AG09309 (cell line): ENCODE measurements around the gene B4GALT5.

ENCODE experiments used
- DNase-seq: peaks from one replicate; pipeline ENCODE4 v3.0.0-alpha.2; 2010; ENCODE audit warnings: low read depth
- H3K4me3 ChIP-seq: 2 replicates; pipeline ENCODE4 v1.5.1; 2011; ENCODE audit warnings: mild to moderate bottlenecking, low read depth, low read length, moderate library complexity; ENCODE audit not compliant: control insufficient read depth
- TF ChIP-seq, protein P1 (sequence below): IDR thresholded peaks from 2 replicates; pipeline ENCODE4 v1.5.1; 2011; ENCODE audit warnings: mild to moderate bottlenecking, low read depth, low read length, inconsistent platforms; ENCODE audit not compliant: insufficient read depth, control insufficient read depth; ENCODE audit errors: missing control alignments

The B4GALT5 gene

DNA sequence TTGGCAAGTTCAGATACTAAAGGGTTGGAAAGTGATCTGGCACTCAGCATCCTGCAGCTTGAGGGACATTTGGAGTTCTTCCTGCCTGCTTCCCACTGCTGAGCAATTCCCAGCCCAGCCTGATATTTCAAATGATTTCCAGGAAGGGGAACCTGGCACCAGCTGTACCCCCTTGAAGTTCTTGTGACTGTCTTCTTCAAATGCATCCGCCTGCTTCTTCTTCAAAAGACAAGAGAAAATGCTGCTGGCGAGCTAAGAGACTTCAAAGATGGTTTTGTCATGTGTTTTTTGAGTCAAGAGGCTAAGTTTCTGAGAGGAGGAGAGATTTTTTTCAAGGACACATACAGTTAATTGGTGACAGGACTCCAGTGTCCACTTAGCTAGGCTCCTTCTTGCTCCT lies 42.6 kb upstream of the B4GALT5 start:
- H3K4me3 ChIP-seq, result no peak overlapping the region
- DNase-seq, result no peak
- TF ChIP-seq, protein P1, sequence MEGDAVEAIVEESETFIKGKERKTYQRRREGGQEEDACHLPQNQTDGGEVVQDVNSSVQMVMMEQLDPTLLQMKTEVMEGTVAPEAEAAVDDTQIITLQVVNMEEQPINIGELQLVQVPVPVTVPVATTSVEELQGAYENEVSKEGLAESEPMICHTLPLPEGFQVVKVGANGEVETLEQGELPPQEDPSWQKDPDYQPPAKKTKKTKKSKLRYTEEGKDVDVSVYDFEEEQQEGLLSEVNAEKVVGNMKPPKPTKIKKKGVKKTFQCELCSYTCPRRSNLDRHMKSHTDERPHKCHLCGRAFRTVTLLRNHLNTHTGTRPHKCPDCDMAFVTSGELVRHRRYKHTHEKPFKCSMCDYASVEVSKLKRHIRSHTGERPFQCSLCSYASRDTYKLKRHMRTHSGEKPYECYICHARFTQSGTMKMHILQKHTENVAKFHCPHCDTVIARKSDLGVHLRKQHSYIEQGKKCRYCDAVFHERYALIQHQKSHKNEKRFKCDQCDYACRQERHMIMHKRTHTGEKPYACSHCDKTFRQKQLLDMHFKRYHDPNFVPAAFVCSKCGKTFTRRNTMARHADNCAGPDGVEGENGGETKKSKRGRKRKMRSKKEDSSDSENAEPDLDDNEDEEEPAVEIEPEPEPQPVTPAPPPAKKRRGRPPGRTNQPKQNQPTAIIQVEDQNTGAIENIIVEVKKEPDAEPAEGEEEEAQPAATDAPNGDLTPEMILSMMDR, result no peak

DNA sequence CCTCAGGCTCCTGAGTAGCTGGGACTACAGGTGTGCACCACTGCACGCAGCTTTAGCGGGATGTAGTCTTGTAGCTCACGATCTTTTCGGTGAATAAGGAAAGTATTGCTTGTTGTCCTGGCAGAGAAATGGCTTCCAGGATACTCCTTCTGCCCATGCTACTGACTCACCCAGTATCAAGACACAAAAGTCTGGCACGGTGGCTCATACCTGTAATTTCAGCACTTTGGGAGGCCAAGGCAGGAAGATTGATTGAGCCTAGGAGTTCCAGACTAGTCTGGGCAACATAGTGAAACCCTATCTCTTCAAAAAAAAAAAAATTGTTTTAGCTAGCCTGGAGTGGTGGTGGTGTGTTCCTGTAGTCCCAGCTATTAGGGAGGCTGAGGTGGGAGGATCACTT lies 40.9 kb upstream of the B4GALT5 start:
- H3K4me3 ChIP-seq, result no peak overlapping the region
- DNase-seq, result no peak
- TF ChIP-seq, protein P1, result no peak

DNA sequence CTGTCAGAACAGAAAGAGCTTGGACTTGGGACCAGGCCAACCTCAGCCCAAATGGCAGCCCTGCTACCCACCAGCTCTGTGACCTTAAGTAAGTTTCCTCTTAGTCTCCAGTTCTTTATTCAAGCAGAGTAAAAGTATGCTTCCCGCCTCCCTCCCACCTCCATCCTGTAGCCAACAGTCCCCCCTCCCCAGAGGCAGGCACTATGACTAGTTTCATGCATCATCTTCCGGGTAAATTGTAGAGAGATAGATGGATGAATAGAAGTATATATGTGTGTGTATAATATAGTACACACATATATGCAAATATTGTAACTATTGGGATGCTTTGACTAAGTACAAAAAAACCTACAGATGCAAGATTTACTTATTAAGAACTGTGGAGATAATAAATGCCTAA lies 39.5 kb upstream of the B4GALT5 start:
- DNase-seq, result no peak
- H3K4me3 ChIP-seq, result no peak overlapping the region
- TF ChIP-seq, protein P1, result no peak

DNA sequence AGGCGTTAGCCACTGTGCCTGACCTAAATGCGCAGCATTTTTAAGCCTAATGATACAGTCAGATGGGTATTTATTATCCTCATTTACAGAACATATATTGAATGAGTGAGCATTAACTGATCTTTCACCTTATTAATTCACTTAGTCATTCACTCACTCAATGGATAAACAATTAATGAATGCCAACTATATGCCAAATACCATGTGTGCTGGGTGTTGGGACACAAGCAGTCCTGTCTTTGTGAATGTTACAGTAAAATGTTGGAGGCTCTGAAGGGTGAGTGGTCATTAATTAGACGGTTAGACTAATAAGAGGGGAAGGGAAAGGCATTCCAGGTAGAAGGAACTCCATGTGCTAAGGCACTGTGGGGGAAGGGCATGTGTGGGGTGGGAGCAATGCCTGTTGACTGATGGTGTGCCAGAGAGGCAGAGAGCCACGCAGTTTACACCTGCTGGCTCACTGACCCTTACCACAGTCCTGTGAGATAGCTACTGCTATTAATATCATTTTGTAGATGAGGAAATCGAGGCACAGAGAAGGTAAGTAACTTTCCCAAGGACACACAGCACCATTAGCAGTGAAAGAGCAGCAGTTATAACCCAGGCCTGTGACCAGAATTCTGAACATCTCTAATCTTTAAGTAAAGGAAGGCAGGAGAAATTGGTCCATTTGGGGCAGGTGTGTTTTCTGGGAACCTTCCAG lies 38.7 kb upstream of the B4GALT5 start:
- no peak overlapping the region for H3K4me3 ChIP-seq
- TF ChIP-seq, protein P1, result no peak
- no peak for DNase-seq

DNA sequence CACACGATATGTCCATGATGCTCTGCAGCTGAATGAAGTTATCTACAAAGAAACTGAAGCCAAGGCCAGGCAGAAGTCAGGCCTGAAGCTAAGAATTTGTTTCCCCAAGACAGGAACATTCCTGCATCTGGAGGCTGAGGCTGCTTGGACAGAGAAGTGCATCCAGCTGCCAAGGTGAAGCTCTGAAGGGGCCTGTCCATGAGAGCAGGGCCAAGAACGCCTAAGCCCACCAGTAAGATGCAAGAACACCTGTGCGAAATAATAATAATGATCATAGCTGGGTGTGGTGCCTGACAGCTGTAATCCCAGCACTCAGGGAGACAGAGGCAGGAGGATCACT lies 37.7 kb upstream of the B4GALT5 start:
- TF ChIP-seq, protein P1, result no peak
- no peak for DNase-seq
- no peak overlapping the region for H3K4me3 ChIP-seq

DNA sequence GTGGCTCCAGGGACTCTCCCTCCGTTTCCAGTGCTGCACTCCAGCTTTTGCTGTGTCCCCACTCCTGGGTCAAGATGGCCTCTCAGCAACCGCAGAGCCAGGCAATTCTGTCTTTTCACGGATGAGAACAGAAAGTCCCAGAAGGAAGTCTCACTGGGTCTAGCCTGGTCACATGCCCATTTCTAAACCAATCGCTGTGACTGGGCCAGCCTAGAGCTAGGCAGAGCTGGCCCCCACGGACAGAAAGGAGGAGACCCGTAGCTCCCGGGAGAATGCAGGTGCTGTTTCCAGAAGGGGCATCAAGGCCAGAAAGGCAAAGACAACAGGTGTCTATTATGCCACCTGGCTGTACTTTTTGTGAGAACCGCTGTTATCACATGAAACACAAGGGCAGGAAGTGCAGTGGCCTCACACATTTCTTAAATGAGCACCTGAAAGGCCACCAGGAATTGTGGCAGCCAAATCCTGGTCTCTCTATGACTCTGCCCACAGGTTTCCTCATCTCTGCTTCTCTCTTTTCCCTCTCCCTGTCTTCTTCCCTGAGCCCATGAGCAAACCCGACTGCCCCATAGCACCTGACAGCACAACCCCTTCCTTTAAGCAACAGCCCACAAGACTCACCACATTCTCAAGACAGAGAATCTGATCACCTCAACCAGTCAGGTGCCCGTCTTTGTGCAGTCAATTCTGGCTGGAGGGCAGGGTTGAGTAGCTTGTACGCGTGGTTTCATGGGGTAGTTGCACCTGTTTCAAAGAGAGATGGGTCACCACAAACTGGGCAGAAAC lies 37.1 kb upstream of the B4GALT5 start:
- TF ChIP-seq, protein P1, result no peak
- no peak for DNase-seq

More for the DNA sequence above, 37.1 kb upstream of the B4GALT5 start:
- H3K4me3 ChIP-seq, result no peak overlapping the region
